ENCODE results near the gene R3HDM1.

R3HDM1 gene

GRCh38 chr2:135674453-135674852 is 143.2 kb downstream of the R3HDM1 start:
- no peak for TF ChIP-seq CTCF (IDR thresholded peaks at IDR 0.05; ENCODE audit: low read depth, low read length, missing control alignments)
- DNase-seq (ENCODE audit: extremely low read depth, low read depth): no peak
- H3K4me3 ChIP-seq (replicated peaks; ENCODE audit: low read depth, low read length): no peak overlapping the region

GRCh38 chr2:135676031-135676430 is 144.7 kb downstream of the R3HDM1 start:
- DNase-seq (ENCODE audit: extremely low read depth, low read depth): no peak
- no peak overlapping the region for H3K4me3 ChIP-seq (replicated peaks; ENCODE audit: low read depth, low read length)
- TF ChIP-seq CTCF (IDR thresholded peaks at IDR 0.05; ENCODE audit: low read depth, low read length, missing control alignments): no peak

- TF ChIP-seq CTCF (IDR thresholded peaks at IDR 0.05; ENCODE audit: low read depth, low read length, missing control alignments): no peak
- no peak for DNase-seq (ENCODE audit: extremely low read depth, low read depth)
- no peak overlapping the region for H3K4me3 ChIP-seq (replicated peaks; ENCODE audit: low read depth, low read length)
Measured at GRCh38 chr2:135679125-135679524, 147.8 kb downstream of the R3HDM1 start.

GRCh38 chr2:135685361-135685760 is 154.1 kb downstream of the R3HDM1 start:
- no peak for TF ChIP-seq CTCF (IDR thresholded peaks at IDR 0.05; ENCODE audit: low read depth, low read length, missing control alignments)

GRCh38 chr2:135688978-135689377 is 157.7 kb downstream of the R3HDM1 start:
- DNase-seq (ENCODE audit: extremely low read depth, low read depth): no peak
- TF ChIP-seq CTCF (IDR thresholded peaks at IDR 0.05; ENCODE audit: low read depth, low read length, missing control alignments): no peak
- H3K4me3 ChIP-seq (replicated peaks; ENCODE audit: low read depth, low read length): no peak overlapping the region

More at GRCh38 chr2:135685361-135685760, 154.1 kb downstream of the R3HDM1 start:
- DNase-seq (ENCODE audit: extremely low read depth, low read depth): no peak
- H3K4me3 ChIP-seq (replicated peaks; ENCODE audit: low read depth, low read length): no peak overlapping the region

GRCh38 chr2:135689679-135690078 is 158.4 kb downstream of the R3HDM1 start:
- no peak overlapping the region for H3K4me3 ChIP-seq (replicated peaks; ENCODE audit: low read depth, low read length)
- no peak for TF ChIP-seq CTCF (IDR thresholded peaks at IDR 0.05; ENCODE audit: low read depth, low read length, missing control alignments)
- DNase-seq (ENCODE audit: extremely low read depth, low read depth): no peak

- no peak overlapping the region for H3K4me3 ChIP-seq (replicated peaks; ENCODE audit: low read depth, low read length)
- DNase-seq (ENCODE audit: extremely low read depth, low read depth): no peak
- no peak for TF ChIP-seq CTCF (IDR thresholded peaks at IDR 0.05; ENCODE audit: low read depth, low read length, missing control alignments)
Measured at GRCh38 chr2:135694711-135695110, 163.4 kb downstream of the R3HDM1 start.
